HuH-7.5 (cell line): ENCODE results near the gene GSTT2B.
"Not testable (repeated sequence)": the region's sequence is repeated elsewhere in the genome, so short reads cannot be mapped to it uniquely, and the experiment has no call there.

ENCODE experiments used
- DNase-seq: peaks from one replicate; pipeline ENCODE4 v3.0.0; 2011; ENCODE audit warnings: low spot score

The GSTT2B gene

GRCh38 chr22:23961084-23961771 lies at the start of gene GSTT2B:
GSTT2B (minus strand) TSS chr22:23961195; CDS start chr22:23961131, 64 bp downstream.
- not testable (repeated sequence) for DNase-seq

- DNase-seq: no peak
These were observed 49.0 kb upstream of the GSTT2B start for GRCh38 chr22:24010018-24010391.

DNA sequence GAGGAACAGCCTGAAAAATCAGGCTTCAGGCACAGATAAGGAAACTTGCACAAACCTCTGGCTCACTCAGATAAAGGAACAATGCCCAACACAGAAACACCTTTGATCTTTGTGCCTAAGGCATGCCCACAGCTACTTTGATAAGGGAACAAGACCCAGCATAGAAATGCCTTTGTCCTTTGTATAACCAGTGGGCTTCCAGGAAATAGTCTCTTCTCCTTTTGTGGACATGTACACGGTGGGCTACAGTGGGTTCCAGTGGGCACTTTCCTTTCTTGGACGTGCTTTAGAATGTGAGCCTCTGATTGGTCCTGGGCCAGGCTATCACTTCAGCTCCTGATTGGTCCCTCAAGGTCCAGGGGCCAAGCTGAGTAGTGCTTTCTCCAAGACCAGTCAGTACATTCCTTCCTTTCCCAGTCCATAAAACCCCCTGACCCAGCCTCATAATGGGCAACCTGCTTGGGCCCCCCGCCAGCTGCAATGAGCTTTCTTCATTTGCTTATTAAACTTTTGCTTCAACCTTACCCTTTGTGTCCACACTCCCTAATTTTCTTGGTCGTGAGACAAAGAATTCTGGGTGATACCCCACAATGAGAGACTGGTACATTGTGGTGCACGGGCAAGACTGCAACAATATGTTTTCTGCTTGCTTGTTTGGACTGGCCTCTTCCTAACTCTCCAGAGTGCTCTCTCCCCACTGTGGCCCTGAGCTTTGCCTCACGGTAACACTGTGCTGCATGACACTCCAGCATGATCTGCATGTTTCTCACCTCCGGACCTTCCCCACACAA lies 48.4 kb upstream of the GSTT2B start:
- DNase-seq: no peak

DNA sequence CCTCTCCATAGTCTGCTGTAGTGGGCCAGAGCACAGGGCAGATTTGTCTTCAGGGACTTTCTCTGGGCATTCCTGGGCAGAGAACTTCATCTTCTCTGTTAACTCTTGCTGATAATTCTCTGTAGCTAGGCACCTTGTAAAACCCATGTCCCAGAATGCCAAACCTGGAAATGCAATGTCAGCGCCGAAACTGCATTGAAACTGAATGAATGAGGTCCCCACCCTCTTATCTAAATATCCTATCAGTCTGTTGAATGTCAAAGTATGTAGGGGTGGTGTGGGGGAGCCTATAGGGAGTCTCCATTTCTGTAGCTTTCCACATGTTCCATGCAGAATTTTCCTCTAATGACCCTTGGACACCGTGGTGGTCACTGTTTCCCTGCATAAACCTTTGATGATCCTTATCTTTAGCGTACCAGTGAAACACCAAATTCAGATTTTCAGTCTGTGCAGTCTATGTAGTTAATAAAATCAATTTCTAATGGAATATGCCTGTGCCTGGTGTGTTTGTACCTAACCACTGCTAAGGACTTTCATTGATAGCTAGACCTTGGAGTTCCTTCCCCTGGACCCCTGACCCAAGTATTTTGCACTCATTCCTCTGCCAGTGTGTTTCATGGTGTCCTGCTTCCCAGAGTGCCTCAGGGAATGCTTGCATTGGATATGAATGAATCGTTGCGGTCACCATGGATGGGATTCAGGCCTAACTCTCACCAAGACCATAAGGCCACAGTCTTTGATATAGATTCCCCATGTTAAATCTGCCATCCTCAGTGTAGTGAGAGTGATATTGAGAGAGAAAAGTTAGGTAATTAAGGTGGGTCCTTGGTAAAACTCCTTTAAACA lies 47.6 kb upstream of the GSTT2B start:
- no peak for DNase-seq

- DNase-seq: no peak
These were observed 47.0 kb upstream of the GSTT2B start for GRCh38 chr22:24008022-24008283.

GRCh38 chr22:24007253-24008021 lies 46.4 kb upstream of the GSTT2B start:
- no peak for DNase-seq

DNA sequence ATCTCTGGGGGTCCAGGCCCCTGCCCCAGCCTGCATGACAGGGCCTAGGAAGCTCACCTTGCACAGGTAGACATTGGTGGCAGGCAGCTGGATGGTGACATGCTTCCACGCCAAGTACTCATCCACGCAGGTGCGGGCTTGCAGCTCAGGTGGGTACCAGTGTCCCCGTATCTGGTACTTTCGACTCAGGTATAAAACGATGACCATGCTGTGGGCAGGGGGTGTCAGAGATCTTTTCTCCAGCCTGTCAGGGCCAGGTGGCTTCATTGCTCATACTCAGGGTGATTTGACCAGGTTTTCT lies 45.9 kb upstream of the GSTT2B start:
- DNase-seq: no peak

DNA sequence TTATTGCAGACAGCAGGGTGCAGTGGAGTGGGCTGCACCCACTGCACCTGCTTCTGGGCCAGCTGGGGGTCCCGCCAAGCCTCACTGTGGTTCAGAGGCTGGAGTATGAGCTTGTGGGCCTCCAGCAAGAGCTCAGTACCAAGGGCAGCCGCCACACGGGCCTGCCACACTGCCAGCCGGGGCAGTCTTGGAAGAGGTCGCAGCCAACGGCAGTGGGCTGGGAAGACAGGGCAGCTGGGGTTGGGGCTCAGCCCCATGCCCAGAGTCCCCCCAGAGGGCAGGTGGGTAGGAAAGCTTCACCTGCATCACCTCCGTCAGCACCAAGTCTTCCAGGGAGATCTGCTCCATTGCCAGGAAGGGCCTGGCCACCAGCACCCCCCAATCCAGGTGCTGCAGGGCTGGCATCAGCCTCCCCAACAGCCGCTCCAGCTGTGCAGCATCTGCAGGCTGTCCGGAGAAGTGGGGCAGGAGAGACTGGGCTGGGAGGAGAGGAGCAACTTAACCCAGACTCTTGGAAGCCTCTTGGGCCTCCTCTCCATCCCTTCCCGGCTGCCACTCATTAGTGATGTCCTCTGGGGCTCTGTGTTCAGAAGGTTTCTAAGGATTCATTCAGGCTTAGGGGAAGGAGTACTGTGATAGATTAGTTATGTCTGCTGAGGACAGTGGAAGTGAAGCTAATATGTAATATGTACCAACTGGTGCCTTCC lies 45.4 kb upstream of the GSTT2B start:
- no peak for DNase-seq

GRCh38 chr22:24005201-24005600 lies 44.2 kb upstream of the GSTT2B start, which contains the start of gene GSTT4:
GSTT4 (minus strand) TSS chr22:24005453; CDS start chr22:24005356, 97 bp downstream.
- no peak for DNase-seq

DNA sequence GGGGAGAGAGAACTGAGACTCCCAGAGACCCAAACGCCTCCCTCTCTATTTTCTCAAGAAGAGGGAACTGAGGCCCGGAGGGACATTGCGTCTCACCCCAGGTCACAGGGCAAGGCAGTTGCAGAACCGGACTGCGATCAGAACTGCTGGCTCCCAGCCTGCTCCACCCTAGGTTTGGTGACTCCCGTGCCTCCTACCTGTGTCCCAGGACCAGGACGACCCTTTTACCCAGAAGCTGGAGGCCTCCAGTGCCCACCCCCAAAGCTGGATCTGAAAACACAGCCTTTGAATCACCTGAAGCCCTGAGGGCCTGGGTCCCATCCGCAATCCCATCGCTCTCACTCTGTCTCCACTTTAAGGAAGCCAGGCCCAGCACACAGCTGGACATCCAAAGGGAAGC lies 42.9 kb upstream of the GSTT2B start:
- DNase-seq: no peak

- DNase-seq: no peak
These were observed 41.9 kb upstream of the GSTT2B start for GRCh38 chr22:24002851-24003250.

DNA sequence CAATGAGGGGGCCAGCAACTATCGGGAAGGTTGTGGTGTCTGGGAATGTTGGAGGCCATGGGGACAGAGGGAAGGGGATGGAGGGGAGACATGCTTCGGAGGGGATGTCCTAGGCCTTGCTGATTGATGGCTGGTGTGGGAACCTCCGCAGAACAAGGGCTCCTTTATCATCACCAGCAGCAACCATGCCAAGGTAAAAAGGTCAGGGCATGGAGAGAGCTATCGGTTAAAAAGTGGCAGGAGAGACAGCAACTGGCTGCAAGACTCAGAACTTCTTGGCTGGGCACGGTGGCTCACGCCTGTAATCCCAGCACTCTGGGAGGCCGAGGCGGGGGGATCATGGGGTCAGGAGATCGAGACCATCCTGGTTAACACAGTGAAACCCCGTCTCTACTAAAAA lies 41.3 kb upstream of the GSTT2B start:
- no peak for DNase-seq

- DNase-seq: no peak
These were observed 40.3 kb upstream of the GSTT2B start for GRCh38 chr22:24001314-24001713.

DNA sequence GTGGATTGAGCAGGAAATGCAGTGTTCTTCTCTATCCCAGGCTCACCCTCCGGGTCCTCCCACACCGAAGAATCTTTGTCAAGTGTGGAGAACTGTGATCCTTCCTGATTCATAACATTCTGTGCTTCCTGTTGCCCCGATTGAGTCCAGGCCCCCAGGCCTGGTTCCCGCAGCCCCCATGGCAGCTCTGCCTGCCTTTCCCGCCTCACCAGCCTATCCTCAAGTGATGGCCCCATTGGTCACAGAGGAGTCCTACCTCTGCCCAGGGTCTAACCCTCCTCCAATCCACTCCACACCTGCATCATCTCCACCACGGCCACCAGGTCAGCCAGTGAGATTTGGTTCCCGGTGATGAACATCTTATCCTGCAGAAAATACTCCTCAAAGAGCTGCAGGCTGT lies 38.8 kb upstream of the GSTT2B start:
- not testable (repeated sequence) for DNase-seq

DNA sequence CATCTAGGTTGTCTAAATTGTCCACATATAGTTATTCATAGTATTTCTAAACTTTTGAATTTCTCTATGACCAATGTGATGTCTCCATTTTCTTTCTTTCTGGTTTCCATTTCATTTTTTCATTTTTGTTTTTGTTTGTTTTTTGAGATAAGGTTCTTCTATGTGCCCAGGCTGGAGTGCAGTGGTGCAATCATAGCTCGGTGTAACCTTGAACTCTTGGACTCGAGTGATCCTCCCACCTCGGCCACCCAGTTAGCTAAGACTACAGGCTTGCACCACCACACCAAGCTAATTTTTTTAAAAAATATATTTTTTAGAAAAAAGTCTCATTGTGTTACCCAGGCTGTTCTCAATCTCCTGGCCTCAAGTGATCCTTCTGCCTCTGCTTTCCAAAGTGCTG lies 36.1 kb upstream of the GSTT2B start:
- no peak for DNase-seq

GRCh38 chr22:23993581-23994177 lies 32.7 kb upstream of the GSTT2B start:
- not testable (repeated sequence) for DNase-seq

- not testable (repeated sequence) for DNase-seq
These were observed 32.1 kb upstream of the GSTT2B start for GRCh38 chr22:23993080-23993479.

- DNase-seq: not testable (repeated sequence)
These were observed 28.7 kb upstream of the GSTT2B start for GRCh38 chr22:23989583-23990244.

GRCh38 chr22:23986538-23987178 lies 25.7 kb upstream of the GSTT2B start:
- DNase-seq: not testable (repeated sequence)

GRCh38 chr22:23986089-23986488 lies 25.1 kb upstream of the GSTT2B start:
- DNase-seq: not testable (repeated sequence)
